Trophoblast cell (in vitro differentiated cells and primary cell): Measurements from ENCODE around the gene SLC1A4.

Source experiments
- DNase-seq, 2 donors: peaks; one replicate each; pipeline ENCODE4 v3.0.0-alpha.2; 2016
- H2AFZ ChIP-seq: 2 replicates; pipeline ENCODE4 v1.6.1; 2013; ENCODE audit warnings: low read length, moderate library complexity, mild to moderate bottlenecking; ENCODE audit not compliant: insufficient read depth, poor library complexity
- H2AK5ac ChIP-seq: 2 replicates; pipeline ENCODE4 v1.6.1; 2013; ENCODE audit warnings: mild to moderate bottlenecking, low read length
- H2BK120ac ChIP-seq: 2 replicates; pipeline ENCODE4 v1.6.1; 2013; ENCODE audit warnings: low read length, mild to moderate bottlenecking, moderate library complexity; ENCODE audit not compliant: insufficient read depth, poor library complexity
- H2BK12ac ChIP-seq: 2 replicates; pipeline ENCODE4 v1.6.1; 2013; ENCODE audit warnings: mild to moderate bottlenecking, low read length, moderate library complexity
- H2BK5ac ChIP-seq: 2 replicates; pipeline ENCODE4 v1.6.1; 2013; ENCODE audit warnings: low read length, low read depth, moderate library complexity, mild to moderate bottlenecking; ENCODE audit not compliant: poor library complexity
- H3K14ac ChIP-seq: 2 replicates; pipeline ENCODE4 v1.6.1; 2013; ENCODE audit warnings: mild to moderate bottlenecking, low read length
- H3K18ac ChIP-seq: 2 replicates; pipeline ENCODE4 v1.6.1; 2013; ENCODE audit warnings: mild to moderate bottlenecking, low read length
- H3K23ac ChIP-seq: 2 replicates; pipeline ENCODE4 v1.6.1; 2013; ENCODE audit warnings: low read length
- H3K27ac ChIP-seq: 2 replicates; pipeline ENCODE4 v1.5.1; 2013; ENCODE audit warnings: low read depth, mild to moderate bottlenecking, inconsistent platforms, low read length, moderate library complexity
- H3K27me3 ChIP-seq: 2 replicates; pipeline ENCODE4 v1.6.1; 2013; ENCODE audit warnings: inconsistent platforms, mild to moderate bottlenecking, low read length, moderate library complexity; ENCODE audit not compliant: insufficient read depth
- H3K36me3 ChIP-seq, 2 experiments: 1 replicate in 1 of 2; 2 replicates in 1 of 2; pipeline ENCODE4 v1.6.1; 2013; ENCODE audit warnings: low read length in 2 of 2, mild to moderate bottlenecking in 2 of 2, moderate library complexity in 1 of 2; ENCODE audit not compliant: insufficient read depth in 2 of 2, control insufficient read depth in 1 of 2
- H3K4ac ChIP-seq: 2 replicates; pipeline ENCODE4 v1.6.1; 2013; ENCODE audit warnings: low read depth, mild to moderate bottlenecking, low read length, moderate library complexity
- H3K4me1 ChIP-seq, 2 experiments: 1 replicate in 1 of 2; 2 replicates in 1 of 2; pipeline ENCODE4 v1.6.1; 2013; ENCODE audit warnings: low read length in 2 of 2, mild to moderate bottlenecking in 2 of 2, moderate library complexity in 1 of 2; ENCODE audit not compliant: insufficient read depth in 2 of 2, control insufficient read depth in 1 of 2
- H3K4me2 ChIP-seq: 2 replicates; pipeline ENCODE4 v1.6.1; 2013; ENCODE audit warnings: inconsistent platforms, mild to moderate bottlenecking, low read length, moderate library complexity
- H3K4me3 ChIP-seq: 2 replicates; pipeline ENCODE4 v1.5.1; 2013; ENCODE audit warnings: mild to moderate bottlenecking, low read depth, low read length, inconsistent platforms
- H3K79me1 ChIP-seq: one replicate; pipeline ENCODE4 v1.6.1; 2013; ENCODE audit warnings: low read length
- H3K79me2 ChIP-seq: 2 replicates; pipeline ENCODE4 v1.6.1; 2013; ENCODE audit warnings: low read length, mild to moderate bottlenecking; ENCODE audit not compliant: control insufficient read depth, insufficient read depth, poor library complexity
- H3K9ac ChIP-seq: 2 replicates; pipeline ENCODE4 v1.6.1; 2013; ENCODE audit warnings: mild to moderate bottlenecking, low read length
- H3K9me3 ChIP-seq: 2 replicates; pipeline ENCODE4 v1.6.1; 2013; ENCODE audit warnings: low read depth, mild to moderate bottlenecking, control low read depth, inconsistent platforms, low read length; ENCODE audit not compliant: insufficient read depth
- H4K12ac ChIP-seq: 2 replicates; pipeline ENCODE4 v1.6.1; 2013; ENCODE audit warnings: low read depth, mild to moderate bottlenecking, low read length, moderate library complexity
- H4K8ac ChIP-seq: 2 replicates; pipeline ENCODE4 v1.6.1; 2013; ENCODE audit warnings: low read depth, mild to moderate bottlenecking, low read length, moderate library complexity
- H4K91ac ChIP-seq: one replicate; pipeline ENCODE4 v1.6.1; 2013; ENCODE audit warnings: low read depth, mild to moderate bottlenecking, low read length, moderate library complexity
- WGBS: extraction: QIAGEN DNeasy Blood & Tissue Kit; methylation state at CpG from one replicate; pipeline ENCODE4 v1.1.7; 2013; ENCODE audit warnings: missing lambda C conversion rate; ENCODE audit not compliant: insufficient read length, insufficient coverage; ENCODE audit errors: extremely low coverage; 5-methylcytosine and 5-hydroxymethylcytosine counted together

SLC1A4 gene

GRCh38 chr2:65045651-65046050 is 56.5 kb downstream of the SLC1A4 start:
- Histone ChIP-seq H4K91ac (no peak overlapping the region), H3K4me1 (peaks cover 2 to 3% of the 10 kb centered on the region in 2 experiments), H3K79me2 (no peaks in the 10 kb centered on the region), H2BK12ac (no peak overlapping the region), H3K79me1 (no peaks in the 10 kb centered on the region), H2AK5ac (no peak overlapping the region), H3K14ac (no peak overlapping the region), H2BK5ac (no peak overlapping the region), H2BK120ac (no peak overlapping the region), H3K4me3 (no peak overlapping the region), H3K36me3 (no peaks in the 10 kb centered on the region), H3K23ac (no peak overlapping the region), H3K9me3 (no peaks in the 10 kb centered on the region), H4K8ac (no peak overlapping the region), H3K4ac (no peak overlapping the region), H2AFZ (no peak overlapping the region), H4K12ac (no peak overlapping the region), H3K9ac (no peak overlapping the region), H3K4me2 (no peak overlapping the region), H3K18ac (no peak overlapping the region), H3K27ac (peak overlapping the region; percentile 22), H3K27me3 (no peaks in the 10 kb centered on the region)
- no CpG with 5 or more reads among the region's 10 CpGs for WGBS
- DNase-seq: peak; percentile 91 to 96

- WGBS: no CpG with 5 or more reads among the region's 11 CpGs
- Histone ChIP-seq H3K9ac (no peak overlapping the region), H3K27ac (no peak overlapping the region), H2BK120ac (peak overlapping the region; percentile 68), H3K18ac (no peak overlapping the region), H3K14ac (no peak overlapping the region), H3K4ac (no peak overlapping the region), H3K4me3 (no peak overlapping the region), H3K4me2 (no peak overlapping the region), H3K27me3 (no peaks in the 10 kb centered on the region), H3K23ac (no peak overlapping the region), H2AFZ (no peak overlapping the region), H3K36me3 (no peaks in the 10 kb centered on the region), H2AK5ac (no peak overlapping the region), H2BK12ac (no peak overlapping the region), H2BK5ac (no peak overlapping the region), H3K79me2 (no peaks in the 10 kb centered on the region), H3K4me1 (peaks cover 2 to 3% of the 10 kb centered on the region in 2 experiments), H4K12ac (no peak overlapping the region), H4K8ac (no peak overlapping the region), H3K79me1 (no peaks in the 10 kb centered on the region), H4K91ac (peak overlapping the region; percentile 65), H3K9me3 (no peaks in the 10 kb centered on the region)
- DNase-seq: peak; percentile 31 to 69
Observed at GRCh38 chr2:65046633-65047407, 57.6 kb downstream of the SLC1A4 start.

GRCh38 chr2:65049010-65049639 is 59.9 kb downstream of the SLC1A4 start:
- Histone ChIP-seq H3K4me2 (no peak overlapping the region), H3K14ac (no peak overlapping the region), H3K36me3 (no peaks in the 10 kb centered on the region), H2BK12ac (no peak overlapping the region), H3K4me3 (no peak overlapping the region), H4K91ac (no peak overlapping the region), H4K12ac (no peak overlapping the region), H3K27ac (no peak overlapping the region), H3K18ac (no peak overlapping the region), H3K4ac (no peak overlapping the region), H2BK120ac (no peak overlapping the region), H3K79me1 (no peaks in the 10 kb centered on the region), H3K23ac (no peak overlapping the region), H3K79me2 (no peaks in the 10 kb centered on the region), H4K8ac (no peak overlapping the region), H3K9me3 (no peaks in the 10 kb centered on the region), H2BK5ac (no peak overlapping the region), H3K4me1 (peaks cover 2 to 3% of the 10 kb centered on the region in 2 experiments), H3K27me3 (no peaks in the 10 kb centered on the region), H2AFZ (no peak overlapping the region), H3K9ac (no peak overlapping the region), H2AK5ac (no peak overlapping the region)
- WGBS: no CpG with 5 or more reads among the region's 1 CpG
- no peak for DNase-seq

GRCh38 chr2:65050931-65051330 is 61.7 kb downstream of the SLC1A4 start:
- Histone ChIP-seq H2BK12ac (no peak overlapping the region), H3K18ac (no peak overlapping the region), H2AK5ac (no peak overlapping the region), H3K9ac (no peak overlapping the region), H3K79me2 (no peaks in the 10 kb centered on the region), H4K91ac (no peak overlapping the region), H3K4me3 (no peak overlapping the region), H4K8ac (no peak overlapping the region), H3K4me2 (no peak overlapping the region), H3K4ac (no peak overlapping the region), H4K12ac (no peak overlapping the region), H3K36me3 (no peaks in the 10 kb centered on the region), H3K4me1 (peaks cover 0 to 3% of the 10 kb centered on the region in 2 experiments), H2BK120ac (no peak overlapping the region), H2BK5ac (no peak overlapping the region), H3K14ac (no peak overlapping the region), H2AFZ (no peak overlapping the region), H3K27ac (no peak overlapping the region), H3K79me1 (no peaks in the 10 kb centered on the region), H3K23ac (no peak overlapping the region), H3K9me3 (peaks cover 2% of the 10 kb centered on the region), H3K27me3 (no peaks in the 10 kb centered on the region)
- WGBS: no CpG with 5 or more reads among the region's 3 CpGs
- DNase-seq: no peak
